ENCODE results near the gene SLC41A2.

DNA sequence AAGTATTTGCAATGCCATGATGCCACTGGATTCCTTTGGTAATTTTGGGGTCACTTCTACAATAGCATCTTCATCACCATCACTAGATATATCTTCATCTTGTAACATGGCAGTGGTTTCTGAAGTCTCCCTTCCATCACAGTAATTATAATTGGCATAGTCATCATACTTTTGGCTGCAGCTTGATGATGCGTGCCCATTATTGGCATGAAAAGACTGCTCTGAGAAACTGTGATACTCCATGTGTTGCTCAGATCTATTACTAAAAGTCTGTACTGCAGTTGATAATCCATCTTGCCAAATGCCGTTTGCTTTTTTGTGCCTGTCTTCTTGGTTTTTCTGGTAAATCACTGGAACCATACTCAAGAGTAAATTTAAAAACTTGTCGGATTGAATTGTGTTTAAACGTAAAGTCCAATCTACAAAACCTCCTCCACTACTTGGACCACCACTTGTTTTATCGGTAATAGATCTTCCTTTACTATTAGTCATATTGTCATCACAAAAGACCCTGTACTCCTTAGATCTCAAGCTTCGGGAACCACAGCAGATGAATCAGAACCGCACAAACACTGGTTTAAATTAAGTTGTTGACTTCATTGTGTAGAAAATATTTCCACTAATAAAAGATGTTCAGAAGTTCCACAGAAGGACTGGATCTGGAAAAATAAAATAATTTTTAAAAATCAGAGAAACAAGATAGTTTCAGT lies 29.9 kb downstream of the SLC41A2 start:
- TF ChIP-seq, protein P1, sequence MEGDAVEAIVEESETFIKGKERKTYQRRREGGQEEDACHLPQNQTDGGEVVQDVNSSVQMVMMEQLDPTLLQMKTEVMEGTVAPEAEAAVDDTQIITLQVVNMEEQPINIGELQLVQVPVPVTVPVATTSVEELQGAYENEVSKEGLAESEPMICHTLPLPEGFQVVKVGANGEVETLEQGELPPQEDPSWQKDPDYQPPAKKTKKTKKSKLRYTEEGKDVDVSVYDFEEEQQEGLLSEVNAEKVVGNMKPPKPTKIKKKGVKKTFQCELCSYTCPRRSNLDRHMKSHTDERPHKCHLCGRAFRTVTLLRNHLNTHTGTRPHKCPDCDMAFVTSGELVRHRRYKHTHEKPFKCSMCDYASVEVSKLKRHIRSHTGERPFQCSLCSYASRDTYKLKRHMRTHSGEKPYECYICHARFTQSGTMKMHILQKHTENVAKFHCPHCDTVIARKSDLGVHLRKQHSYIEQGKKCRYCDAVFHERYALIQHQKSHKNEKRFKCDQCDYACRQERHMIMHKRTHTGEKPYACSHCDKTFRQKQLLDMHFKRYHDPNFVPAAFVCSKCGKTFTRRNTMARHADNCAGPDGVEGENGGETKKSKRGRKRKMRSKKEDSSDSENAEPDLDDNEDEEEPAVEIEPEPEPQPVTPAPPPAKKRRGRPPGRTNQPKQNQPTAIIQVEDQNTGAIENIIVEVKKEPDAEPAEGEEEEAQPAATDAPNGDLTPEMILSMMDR (IDR thresholded peaks at IDR 0.05) = no peak
- no peak for TF ChIP-seq POLR2A (IDR thresholded peaks at IDR 0.05)
